NCI-H1092 treated with DMSO at 0.1 percent for 48 hours (cell line): ENCODE results near the gene UQCC2.

Experiments used
- DNase-seq: peaks from one replicate; lab custom pipeline; 2025; lab: John Stamatoyannopoulos, UW

UQCC2 gene

DNA sequence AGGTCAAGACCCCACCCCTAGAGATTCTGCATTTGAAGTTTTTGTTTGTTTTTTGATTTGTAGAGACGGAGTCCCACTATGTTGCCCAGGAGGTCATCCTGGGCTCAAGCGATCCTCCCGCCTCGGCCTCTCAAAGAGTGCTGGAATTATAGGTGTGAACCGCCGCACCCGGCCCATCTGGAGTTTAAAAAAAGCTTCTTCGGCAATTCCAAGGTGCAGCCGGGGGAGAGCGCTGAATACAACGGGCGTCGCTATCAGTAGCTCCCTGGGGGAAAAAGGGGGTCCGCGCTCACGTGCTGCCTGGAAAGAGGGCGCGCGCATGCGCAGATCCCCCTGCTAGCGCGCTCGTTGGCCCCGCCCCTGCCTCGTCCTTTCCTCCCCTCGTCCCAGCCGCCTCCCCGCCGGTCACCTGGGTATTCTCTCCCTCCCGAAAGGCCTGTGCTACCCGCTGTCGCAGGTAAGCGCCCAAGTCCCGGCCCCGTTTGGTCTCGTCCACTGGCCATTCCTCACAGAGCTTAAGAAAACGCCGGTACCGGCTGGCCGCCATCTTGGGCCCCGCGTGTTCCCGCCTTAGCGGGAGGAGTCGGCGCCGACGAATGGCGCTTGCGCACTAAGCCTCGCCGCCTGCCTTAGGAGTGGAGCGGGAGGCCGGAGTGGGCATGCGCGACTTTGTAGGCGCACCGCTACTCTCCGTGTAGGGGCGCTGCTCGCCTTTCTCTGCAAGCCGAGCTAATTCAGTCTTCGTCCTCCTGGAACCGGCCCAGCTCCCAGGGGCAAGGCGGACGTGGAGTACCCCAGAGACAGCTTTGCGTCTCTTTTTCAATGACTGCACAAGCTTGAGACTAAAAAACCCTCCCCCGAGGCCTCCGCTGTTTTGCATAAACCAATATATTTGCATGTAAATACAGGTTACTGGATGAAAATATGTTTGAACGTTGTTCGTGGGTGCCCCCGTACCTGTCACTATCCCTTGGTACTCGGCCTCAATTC, at the start of gene UQCC2:
UQCC2 (minus strand) TSS at position 561 of the 990 bp plus-strand sequence; CDS start at position 547, 14 bp downstream.
- DNase-seq = peak; percentile 93

DNA sequence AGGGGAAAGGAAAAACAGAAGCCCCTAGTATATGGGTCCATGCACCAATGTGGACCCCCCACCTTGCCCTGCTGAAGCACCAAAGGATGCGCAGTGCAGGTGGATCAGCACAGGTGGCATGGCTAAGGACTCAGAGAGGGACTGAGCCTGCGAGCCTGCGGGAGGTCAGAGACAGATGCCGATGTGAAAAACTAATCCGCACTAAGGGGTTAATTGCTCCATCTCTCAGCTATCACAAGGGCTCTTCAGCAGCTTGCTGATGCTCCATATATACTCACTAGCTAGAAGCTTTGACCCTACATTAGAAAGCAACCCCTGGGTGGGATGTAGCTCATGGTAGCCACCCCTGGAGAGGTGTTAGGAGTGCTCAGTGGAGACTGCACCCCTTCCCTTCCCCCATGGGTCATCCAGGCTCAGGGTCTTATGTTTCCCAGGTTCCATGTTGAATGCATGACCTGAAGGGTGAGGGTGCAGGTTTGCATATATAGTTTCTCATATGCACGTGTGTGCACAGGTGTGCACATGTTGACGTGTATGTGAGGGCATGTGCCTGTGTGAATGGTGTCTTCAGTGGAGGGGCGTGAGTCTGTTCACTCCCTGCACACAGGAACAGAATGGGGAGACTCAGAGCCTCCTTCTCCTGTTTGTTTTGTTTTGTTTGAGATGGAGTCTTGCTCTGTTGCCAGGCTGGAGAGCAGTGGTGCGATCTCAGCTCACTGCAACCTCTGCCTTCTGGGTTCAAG, 48.6 kb upstream of the UQCC2 start:
- peak; percentile 17 for DNase-seq

DNA sequence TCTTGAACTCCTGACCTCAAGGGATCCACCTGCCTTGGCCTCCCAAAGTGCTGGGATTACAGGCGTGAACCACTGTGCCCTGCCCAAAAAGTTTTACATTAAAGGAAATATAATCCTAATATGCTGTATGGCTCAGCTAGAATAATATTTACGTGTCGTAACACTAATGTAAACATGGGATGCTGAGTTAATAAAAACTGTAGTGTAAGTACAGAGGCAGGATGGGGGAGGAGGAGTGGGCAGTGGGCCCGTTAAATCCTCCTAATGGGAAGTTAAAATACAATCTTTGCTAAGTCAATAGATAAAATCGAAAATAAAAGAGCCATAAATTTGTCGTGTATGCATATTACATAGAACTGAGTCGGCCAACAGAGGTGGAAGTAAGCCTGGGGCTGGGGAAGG, 47.3 kb upstream of the UQCC2 start:
- peak; percentile 21 for DNase-seq

DNA sequence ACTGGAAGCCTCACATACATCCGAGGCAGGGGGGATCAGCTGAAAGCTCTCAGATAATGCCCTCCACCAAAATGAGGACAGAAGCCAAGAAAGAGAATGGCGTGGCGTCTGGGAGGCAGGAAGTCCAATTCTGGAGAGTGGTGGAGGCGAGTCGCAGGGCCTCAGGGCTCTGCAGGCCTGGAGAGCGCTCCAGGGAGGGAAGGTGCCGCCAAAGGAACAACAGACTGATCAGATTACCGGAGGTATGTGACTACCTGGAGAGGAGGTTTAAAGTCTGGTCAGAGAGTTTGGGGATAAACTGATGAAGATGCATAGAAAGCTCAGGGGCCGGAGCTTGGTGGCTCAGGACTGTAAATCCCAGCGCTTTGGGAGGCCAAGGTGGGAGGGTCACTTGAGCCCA, 46.4 kb upstream of the UQCC2 start:
- DNase-seq = no peak

DNA sequence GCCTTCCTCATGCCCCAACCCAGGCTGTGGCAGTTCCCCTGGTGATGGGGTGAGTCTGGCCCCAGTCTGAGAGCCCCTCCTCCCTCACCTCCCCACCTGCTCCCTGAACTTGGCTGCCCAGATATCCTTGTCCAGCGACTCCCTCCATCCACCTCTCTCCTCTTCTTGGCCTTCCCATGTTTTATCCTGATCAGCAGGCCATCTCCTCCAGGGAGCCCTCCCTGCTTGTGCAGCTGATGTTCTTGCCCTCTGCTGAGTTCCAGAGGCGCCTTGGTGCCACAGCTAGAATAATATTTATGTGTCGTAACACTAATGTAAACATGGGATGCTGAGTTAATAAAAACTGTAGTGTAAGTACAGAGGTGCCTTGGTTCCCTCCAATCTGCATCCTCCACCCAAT, 45.6 kb upstream of the UQCC2 start:
- no peak for DNase-seq

DNA sequence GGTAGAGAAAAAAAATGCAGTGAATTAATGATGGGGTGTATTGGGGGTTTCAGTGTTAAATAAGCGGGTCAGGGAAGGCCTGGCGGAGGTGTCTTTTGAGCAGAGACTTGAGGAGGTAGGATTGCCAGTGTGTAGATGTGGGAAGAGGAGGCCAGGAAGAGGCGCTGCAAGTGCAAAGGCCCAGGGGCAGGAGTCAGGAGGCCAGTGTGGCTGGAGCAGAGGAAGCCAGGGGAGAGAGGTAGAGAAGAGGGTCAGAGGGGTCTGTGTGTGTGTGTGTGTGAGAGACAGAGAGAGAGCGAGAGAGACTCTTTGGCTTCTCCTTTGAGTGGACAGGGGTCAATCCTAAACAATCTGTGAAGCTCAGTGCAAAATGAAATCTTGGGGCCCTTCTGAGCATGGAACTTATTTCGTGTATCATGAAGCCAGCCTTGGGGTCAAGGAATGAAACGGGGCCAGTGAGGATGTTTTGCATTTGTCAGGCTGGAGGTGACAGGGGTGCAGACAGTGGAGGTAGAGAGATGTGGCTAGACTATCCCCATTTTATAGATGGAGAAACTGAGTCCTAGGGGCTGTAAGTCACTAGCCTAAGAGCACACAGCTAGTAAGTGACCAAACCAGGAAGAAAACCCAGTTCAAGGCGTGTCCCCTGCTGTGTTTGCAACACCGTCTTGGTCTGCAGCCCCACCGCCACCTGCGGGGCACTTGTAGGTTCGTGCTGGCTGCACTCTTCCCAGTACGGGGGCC, 44.9 kb upstream of the UQCC2 start:
- no peak for DNase-seq

DNA sequence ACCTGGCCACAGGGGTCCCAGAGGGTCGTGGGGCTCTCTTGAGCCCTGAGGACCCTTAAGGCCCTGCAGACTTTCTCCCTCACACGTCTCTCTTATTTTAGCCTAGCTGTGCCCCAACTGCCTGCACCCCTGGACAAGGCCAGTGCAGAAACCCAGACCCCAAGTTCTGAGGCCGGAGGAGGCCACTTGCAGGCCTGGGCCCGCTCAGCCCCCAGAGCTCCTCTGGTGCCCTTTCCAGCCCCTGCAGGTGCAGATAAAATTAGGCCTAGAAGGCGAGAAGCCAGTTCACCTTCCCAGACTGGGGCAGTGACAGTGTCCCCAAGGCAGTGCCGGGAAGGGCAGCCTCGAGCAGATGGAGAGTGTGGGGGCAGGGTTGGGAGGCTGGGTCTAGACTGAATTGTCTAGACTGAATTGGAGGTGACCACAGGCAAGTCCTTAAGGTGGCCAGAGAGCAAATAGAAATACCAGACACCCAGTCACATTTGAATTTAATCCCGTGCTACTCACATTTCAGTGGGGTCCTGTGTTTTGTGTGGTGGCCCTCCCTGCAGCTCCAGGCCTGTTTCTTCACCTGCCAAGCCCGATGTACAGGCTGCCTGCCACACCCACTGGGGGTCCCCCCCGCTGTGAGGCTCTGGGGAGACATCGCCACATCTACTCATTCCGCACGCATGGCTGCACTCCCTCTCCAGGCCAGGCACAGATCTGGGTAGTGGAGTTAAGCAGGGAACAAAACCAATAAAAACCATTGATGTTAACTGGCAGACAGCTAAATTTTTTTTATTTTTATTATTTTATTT, 43.8 kb upstream of the UQCC2 start:
- DNase-seq = peak; percentile 48

DNA sequence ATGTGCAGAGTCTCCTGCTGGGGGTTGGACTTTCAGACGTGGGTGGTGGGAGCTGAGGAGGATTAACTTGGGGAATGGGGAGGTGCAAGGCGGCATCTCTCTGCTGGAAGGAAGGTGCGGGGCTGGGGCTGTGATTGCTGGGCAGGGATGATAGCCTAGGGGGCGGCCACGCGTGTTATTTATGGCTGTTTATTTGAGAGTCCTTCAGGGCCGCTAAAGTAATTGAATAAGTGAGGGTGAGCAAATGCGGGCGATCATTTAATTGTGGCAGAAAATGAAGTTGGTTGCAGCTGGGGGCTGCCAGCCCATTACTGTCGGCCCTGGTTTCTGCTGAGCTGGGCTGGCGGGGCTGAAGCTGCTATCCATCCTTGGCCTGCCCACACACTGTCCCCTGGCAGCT, 42.7 kb upstream of the UQCC2 start:
- no peak for DNase-seq

DNA sequence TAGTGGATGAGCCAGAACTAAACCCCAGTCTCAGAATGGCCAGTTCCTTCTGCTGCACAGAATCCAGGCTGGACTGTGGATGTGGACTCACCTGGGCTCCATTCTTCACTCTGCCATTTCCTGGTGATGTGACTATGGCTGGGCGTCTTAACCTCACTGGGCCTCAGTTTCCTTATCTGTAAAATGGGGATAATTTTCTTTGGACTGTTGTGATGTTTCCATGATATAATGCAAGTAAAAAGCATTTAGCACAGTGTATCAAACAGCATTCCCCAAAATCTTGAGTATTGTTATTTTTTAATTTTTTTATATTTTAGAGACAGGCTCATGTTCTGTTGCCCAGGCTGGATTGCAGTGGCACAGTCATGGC, 41.1 kb upstream of the UQCC2 start:
- DNase-seq = no peak

DNA sequence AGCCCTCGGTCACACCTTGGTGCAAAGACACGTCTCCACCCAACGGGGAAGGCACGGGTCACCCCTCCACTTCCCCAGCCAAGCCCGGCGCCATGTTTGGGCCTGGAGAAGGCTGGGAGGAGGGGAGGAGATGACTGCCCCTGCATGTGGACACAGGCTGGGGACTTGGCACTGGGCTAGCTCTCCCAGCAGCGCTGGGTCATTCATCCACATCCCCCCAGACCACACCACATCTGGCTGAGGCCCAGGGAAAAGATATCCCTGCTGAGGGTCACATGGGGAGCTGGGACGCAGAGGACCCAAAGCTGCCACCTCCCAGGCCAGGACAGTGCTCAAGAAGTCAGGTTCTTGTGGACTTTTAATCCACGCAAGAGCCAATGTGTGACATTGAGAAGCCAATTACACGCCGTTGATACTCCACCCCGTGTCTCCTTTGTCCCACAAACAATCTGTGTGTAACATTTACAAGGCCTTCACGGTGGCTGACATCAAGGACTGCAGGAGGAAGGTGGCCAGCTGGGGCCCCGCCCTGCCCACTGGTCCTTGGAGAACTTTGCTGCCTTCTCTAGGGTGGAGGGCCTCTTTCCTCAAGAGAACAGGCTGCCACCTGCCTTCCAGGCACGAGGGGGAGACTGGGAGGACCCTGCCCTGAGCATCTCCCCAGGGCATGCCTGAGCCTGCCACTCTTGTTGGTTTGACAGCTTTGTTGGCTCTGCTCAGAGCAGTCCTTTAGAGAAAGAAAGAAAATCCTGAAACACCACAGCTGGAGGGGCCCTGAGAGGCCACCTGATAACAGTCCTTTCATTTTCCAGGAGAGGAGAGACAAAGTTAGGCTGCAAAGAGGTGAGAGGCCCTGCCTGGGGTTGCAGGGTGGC, 40.5 kb upstream of the UQCC2 start:
- no peak for DNase-seq

DNA sequence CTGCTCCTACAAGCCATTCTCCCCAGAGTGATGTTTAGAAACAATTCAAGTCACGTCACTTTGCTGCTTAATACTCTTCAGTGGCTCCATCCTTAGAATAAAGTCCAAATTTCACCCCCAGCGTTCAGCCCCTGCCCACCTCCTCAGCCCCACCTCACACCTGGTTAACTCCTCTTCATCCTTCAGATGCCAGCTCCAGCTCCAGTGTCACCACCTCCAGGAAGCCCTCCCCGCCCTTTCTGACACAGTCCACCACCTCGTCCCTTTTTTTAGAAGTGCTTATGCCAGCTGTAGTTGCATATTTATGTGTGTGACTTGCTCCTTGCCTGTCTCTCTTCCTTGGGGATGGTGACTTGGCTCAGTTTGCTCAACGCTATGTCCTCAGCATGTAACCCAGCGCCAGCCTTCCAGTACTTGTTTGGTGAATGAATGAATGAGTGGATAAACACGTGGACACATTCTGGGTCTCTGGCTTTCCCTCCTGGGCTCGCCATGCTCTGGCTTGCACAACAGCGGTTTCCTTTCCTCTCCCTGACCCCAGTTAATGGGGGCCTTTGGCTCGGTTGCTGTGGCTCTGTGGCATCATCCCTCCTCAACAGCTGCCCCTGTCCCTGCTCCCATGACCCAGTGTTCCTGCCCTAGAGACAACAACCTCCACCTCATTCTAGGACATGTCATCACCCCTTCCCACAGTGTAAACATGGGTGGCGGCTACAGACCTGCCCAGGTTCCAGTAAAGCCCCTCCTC, 38.9 kb upstream of the UQCC2 start:
- no peak for DNase-seq

DNA sequence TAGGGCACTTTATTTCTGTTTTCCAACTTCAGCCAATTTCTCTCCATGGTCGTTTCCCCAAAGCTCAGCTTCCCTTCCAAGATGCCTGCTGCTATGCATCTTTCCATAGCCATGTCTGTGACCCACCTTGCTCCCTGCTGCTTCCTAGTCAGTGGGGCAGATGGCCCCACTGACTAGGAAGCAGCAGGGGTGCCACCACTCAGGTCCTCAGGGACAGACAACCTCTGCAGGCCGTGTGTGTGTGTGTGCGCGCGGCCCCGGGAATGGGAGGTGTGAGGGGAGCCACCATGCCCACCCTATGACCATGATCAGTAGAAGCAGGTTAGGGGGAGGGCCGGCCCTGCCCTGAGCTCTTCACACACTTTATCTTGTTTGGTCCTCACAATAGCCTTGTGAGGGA, 37.9 kb upstream of the UQCC2 start:
- no peak for DNase-seq

DNA sequence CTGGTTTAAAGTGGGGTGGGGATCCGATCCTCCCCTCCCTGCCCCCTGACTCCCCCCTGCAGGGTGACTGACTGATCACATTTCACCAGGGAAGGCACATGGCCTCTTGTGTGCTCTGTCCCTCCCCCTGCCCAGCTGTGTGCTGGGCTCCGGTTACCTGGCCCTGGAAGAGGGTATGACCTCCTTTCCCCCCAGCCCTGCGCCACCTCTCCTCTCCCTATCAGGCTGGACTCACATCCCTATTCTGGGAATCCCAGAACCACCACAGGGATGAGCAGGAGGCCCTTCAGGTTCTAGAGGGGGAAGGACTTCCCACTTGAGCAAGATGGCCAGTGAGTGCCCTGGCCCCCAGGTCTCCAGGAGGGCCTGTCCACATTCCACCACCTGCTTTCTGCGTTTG, 37.3 kb upstream of the UQCC2 start:
- DNase-seq = no peak

DNA sequence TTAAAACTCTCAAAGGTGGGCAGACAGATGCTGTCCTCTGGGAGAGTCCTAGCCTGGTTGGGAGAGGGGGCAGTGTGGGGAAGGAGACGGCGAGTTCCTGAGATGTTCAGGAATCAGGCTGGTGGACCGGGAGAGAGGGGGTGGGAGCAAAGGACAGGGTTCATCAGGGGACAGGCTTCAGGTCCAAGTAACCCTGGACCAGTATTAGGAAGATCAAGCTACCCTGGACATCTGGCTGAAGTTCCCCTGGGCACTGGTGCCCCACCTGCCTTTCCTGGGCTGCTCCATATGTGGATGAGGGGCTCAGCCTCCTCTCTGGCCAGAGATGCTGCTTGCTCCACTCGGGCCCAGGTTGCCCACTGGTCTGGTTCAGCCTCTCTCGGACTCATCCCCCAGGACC, 36.3 kb upstream of the UQCC2 start:
- no peak for DNase-seq

DNA sequence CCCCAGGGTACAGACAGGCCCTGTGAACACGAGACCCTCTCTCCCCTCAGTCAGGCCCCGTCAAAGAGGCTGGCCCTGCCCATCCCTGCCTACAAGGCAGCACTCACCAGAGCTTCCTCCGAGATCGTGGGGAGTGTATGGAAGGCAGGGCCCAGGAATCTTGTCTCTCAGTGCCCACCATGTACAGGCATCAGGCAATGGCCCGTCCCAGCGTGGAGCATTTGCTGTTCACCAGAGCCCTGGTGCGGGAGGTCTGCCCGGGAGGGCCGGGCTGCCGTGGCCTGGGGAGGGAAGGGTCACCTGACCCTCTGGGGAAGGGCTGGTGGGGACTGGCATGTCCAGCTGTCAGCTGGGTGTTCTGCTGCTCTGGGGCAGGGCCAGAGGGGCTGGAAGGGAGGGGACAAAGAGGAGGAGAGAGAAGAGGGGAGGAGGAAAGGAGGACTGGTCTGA, 35.2 kb upstream of the UQCC2 start, which contains the start of gene IP6K3:
IP6K3 (minus strand) TSS at position 255 of the 450 bp plus-strand sequence. CDS start 11,429 bp downstream, outside the sequence.
- no peak for DNase-seq

DNA sequence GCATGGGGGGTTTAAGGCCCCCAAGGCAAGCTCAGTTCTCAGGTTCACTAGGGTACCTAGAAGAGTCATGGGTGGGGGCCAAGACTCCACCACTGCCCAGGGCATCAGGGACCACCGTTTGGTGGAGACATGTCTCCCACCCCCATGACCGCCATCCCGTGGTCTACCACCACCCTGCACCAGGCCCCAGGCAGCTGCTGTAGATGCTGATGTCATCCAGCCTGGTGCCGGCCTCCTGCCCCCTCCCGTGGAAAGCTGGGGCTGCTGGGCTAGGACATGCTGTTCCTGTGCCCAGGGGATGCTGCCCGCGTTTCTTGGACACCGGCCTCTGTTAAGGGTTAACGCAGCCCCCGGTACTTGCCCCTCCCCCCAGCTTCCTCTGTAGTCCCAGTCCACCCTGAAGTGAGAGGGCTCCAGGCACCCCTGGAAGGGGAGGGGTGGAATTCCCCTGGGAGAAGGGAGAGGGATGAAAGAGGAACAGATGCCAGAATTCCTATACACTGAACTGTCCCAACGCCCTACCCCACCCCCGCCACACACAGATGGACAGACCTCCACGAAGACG, 34.6 kb upstream of the UQCC2 start:
- DNase-seq = no peak

DNA sequence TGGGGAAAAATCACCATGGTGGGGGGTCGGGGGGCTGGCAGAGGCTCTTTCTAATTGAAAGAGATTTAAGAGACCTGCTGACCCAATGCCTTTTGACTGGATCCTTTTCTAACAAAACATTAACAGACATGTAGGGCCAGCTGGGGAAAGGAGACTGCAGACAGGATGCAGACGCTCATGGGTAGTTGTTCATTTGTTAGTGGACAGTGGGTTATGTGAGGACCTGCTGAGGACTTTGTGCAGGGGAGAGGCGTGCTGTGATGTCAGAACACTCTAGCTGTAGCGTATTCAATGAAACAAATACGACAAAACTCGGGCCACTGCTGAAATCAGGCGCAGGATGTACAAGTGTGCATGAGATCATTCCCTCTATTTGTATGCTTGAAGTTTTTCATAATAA, 34.0 kb upstream of the UQCC2 start:
- DNase-seq = no peak

DNA sequence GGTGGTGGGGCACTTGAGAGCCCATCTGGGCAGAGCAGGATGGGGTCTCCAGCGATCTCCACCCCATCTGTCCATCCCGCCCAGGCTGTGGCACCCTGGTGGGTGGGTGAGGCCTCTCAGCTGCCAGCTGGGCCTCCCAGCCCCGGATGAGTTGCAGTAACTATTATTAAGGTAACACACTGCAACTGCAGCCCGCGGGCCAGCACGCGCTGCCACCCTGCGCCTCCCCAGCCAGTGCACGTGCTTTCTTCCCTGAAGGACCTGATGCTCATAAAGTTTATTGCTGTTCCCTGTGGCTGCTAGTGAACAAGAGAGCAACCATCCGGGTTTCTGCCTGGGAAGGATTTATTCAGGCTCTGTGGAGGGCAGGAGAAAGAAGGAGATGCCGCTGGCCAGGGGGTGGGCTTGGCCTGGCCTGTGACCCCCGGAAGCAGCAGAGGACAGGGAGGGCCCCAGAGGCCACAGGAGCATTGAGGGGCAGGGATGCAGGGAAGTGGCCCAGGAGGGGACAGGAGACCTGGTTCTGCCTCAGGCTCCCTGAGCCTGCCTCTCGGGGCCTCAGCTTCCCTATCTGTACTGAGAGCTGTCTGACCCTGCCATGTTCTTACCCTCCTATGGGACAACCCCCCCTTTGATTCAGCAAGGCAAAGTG, 33.5 kb upstream of the UQCC2 start:
- peak; percentile 46 for DNase-seq
